Fibroblast of skin of right quadriceps (primary cell): Measurements from ENCODE around the gene TENM4.

Experiments
- DNase-seq: peaks from one replicate; pipeline ENCODE4 v3.0.0-alpha.2; 2013

The TENM4 gene

GRCh38 chr11:79417069-79417920, 23.5 kb downstream of the TENM4 start:
- peak; percentile 31 for DNase-seq

GRCh38 chr11:79415912-79416311, 24.9 kb downstream of the TENM4 start:
- DNase-seq: no peak

DNA sequence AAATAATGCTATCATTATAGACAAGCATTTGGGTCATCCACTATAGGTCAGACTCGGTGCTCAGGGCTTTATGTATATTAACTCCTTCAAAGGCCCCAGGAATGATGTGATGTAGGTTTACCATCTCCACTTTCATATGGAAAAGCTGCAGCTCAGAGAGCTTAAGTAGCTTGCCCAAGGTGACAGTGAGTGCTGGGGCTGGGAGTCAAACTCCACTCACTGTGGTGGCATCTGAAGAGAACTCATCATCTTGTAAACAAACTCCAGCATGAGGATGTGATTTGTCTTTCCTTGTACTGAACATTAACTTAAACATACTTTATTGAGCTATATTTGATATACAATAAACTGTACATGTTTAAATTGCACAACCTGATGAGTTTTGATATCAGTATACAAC, 25.4 kb downstream of the TENM4 start:
- no peak for DNase-seq

DNA sequence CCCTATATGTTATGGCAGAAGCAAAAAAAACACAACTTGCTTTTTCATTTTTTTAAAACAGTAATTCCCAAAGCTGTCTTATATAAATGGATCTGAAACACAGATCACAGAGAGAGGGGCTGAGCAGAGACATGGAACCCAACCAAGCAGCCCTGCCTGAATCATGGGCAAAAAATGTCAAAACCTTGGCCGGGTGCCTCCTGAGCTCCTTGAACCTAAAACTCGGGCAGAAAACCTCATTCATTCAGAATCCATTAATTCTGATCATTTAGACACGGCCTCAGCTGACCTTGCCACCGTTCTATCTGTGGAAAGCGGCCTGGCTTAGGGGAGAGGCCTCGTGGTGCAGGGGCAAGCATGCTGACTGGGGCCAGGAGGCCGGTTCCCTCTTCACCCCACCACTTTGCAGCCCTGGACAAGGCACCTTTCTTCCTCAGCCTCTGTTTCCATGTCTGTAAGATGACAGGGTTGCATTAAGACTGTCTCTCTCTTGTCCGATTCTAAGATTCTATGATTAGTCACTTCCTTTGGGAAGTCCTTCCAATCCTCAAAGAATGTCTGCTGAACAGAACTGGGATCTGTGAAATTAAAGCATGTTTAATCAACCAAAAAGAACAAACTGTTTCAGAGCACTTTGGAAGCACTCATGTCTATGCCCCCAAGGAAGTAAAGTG, 26.0 kb downstream of the TENM4 start:
- DNase-seq: peak; percentile 87

DNA sequence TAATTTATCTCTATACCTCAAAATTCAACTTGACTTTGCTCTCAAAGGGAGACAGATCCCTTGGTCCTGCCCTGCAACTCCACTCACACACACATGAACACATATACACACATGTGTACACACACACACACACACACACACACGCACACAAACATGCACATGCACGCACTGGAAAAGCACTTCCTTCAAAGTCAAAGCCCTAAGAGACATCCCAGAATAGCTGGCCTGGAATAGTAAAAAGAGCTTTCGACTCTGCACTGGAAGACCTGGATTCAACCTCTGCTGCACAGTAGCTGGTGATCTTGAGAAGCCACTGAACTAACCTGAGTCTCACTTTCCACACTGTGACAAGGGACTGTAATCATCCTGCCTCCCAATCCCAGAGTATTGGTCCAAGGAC, 26.8 kb downstream of the TENM4 start:
- no peak for DNase-seq

DNA sequence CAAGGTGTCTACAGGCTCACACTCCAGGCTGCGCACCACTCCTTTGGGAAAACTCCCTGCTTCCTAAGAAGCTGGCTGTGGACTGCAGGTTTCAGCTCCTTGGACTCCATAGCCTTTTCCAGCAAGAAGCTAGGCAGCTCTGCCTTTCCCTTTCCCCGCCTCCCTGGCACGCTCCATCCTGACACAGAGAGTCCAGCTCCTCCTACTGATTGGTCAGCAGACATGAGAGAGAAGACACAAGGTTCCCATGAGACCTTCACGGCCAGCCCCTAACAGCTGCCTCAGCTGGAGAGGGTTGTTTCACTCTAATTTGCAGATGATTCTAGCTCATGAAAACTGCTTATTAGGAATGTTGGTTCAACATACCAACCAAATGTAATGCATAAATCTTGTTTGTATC, 27.6 kb downstream of the TENM4 start:
- peak; percentile 95 for DNase-seq

DNA sequence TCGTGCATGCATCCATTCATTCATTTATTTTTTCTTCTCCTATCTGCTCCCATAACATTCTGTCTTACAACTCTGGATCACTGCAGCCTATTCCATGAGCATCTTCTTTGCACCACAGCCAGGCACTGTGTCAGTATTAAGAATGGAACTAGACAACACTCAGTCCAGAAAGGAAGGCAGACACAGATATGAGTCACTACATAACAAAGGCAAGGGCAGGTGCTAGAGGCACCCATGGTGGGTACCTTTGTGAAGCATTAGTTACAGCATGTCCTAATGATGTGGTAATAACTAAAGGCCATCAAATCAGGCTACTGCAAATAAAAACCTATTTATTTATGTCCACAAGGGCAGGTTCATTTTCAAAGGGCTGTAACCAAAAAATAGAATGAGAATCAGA, 28.1 kb downstream of the TENM4 start:
- DNase-seq: no peak

- no peak for DNase-seq
These were observed 31.5 kb downstream of the TENM4 start for GRCh38 chr11:79409330-79409729.

DNA sequence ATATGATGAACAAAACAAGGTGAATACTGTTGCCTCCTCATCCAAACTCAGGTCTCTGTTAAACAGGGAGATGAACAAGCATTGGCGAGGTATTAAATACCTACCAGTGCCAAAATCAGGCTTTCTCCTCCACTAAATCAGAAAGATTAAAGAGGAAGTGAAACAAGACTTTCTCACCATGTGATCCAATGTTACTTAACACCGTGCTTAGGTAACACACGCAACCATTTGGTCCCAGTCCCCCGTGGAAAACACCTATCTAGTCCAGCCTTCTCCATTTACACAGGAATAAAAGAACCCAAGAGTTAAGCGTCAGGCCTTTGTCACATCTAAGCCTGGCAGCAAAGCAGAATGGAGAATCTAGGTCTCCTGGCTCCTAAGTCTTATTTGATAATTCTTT, 34.5 kb downstream of the TENM4 start:
- no peak for DNase-seq

DNA sequence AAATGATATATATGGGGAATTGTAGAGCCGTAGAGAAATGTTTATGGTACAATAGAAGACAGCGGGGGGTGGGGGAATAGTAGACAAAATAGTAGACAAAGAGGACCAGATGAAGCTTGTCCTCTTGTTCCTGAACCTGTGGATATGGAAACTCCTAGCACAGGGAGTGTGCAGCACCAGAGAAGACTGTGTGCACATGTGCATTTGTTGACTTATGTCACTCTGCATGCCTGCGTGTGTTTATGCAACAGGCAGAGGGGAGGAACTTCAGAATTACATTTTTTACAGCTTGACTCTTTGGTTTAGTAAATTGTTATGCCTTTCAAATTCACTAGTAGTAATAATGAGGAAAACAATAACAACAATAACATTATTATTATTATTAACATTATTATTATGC, 36.0 kb downstream of the TENM4 start:
- DNase-seq: no peak

- DNase-seq: peak; percentile 56
These were observed 36.5 kb downstream of the TENM4 start for GRCh38 chr11:79404325-79404724.

DNA sequence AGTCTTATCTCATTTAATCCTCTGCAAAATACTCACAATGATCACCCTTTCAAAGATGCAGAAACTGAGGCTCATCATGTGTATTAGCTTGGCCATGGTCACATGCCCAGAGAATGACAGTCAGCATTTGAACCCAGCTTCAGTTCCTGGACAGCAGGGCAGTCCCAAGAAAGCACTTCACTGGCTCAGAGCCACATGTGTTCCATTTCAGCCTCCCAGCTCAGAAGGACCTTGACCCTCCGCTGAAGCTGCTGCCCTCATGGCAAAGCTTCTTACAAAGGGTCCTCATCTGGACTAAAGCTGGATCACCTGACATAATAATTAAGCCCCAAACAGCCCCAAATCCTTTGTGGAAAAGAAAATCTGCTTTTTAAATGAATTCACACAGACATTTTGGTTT, 37.0 kb downstream of the TENM4 start:
- DNase-seq: no peak

DNA sequence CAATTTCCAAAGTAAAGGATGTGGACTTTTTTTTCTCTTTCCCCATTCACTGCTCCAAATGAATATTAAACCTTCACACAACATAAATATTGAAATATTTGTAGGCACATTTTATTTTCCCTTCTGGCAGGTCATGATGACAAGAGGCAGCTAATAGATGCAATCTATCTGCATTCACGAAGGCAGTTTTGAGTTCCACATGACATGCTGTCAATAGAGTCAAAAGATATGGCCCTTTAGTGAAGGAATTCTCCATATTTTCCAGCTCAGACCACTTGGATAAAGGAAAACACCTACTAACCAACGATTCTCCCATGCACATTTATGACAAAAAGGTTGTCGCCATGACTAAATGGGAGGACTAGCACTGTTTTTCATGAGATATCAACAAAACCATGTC, 37.9 kb downstream of the TENM4 start:
- DNase-seq: no peak

DNA sequence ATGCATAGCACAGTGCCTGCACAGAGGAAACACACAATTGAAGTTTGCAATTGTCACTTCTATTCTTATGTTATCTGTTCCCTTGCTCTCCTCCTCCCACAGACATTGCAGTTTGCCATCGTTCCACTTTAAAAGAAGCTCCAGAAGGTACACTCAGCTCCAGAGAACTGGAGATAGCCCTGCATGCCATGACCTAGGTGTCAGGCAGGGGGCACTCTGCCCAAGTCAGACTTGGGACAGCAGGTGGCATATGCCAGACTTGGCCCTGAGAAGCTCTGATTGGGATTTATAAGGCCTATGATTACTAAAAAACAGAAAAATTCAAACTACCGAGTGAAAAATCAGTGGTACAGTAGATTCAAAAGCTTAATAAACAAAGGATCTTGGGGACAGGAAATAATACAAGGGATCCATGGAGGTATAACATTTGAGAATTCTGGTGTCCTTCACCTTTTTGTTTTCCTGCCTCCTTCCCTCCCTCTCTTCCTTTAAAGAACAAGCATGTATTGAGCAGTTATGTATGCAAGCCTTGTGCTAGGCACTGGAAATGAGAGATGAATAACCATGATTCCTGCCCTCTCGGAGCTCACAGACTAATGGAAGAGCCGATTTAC, 40.0 kb downstream of the TENM4 start:
- DNase-seq: no peak

GRCh38 chr11:79400206-79400605, 40.6 kb downstream of the TENM4 start:
- no peak for DNase-seq

DNA sequence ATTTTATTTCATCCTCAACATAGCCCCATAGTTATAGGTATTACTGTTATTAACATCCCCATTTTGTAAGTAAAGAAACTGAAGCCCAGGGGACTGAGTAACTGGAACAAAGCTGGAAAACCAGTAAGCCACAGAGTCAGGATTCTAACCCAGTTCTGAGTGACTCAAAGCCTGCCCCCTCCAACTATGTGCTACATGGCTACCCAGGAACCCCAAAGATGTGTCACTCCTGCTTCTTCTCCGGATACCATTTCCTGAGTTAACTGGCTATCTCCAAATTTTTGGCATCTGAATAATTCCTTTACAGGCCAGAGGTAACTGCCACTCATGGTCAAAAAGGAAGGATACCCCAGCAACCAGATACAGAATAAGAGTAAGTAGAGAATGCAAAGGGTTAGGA, 43.6 kb downstream of the TENM4 start:
- peak; percentile 58 for DNase-seq

GRCh38 chr11:79396674-79397073, 44.2 kb downstream of the TENM4 start:
- DNase-seq: no peak

GRCh38 chr11:79396001-79396400, 44.8 kb downstream of the TENM4 start:
- no peak for DNase-seq

- DNase-seq: no peak
These were observed 47.3 kb downstream of the TENM4 start for GRCh38 chr11:79393362-79394043.

- DNase-seq: no peak
These were observed 48.7 kb downstream of the TENM4 start for GRCh38 chr11:79392161-79392560.

DNA sequence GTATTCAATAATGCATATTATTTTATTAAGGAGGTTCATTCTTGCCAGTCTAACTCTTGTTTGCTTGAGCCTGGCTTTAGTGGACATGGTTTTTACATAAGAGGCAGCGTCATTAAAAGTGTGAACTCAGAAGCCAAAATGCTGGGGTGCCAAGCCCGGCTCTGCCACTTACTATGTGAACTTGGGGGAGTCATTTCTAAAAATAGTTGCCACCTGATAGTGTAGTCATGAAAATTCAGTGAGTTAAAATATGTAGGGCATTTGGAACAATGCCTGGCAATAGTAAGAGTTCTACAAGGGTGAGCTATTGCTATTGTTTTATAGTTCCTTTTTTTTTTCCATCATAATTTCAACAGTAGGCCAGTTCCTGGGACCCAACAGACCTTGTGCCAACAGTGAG, 49.9 kb downstream of the TENM4 start:
- no peak for DNase-seq

GRCh38 chr11:79390477-79390876, 50.4 kb downstream of the TENM4 start:
- no peak for DNase-seq

GRCh38 chr11:79388201-79388600, 52.6 kb downstream of the TENM4 start:
- peak; percentile 31 for DNase-seq

- DNase-seq: no peak
These were observed 57.0 kb downstream of the TENM4 start for GRCh38 chr11:79383874-79384273.
